ENCODE data around the gene TGFBI. TPM values are rescaled to one million over a fixed set of nuclear protein-coding genes. Genes with fewer than 3 reads are reported as not detected.
A peak's percentile ranks its signal among the peaks of the same experiment; 100 is the strongest.

TGFBI gene
- total and polyA plus RNA-seq, 2 donors from 2014 or later = 36.4 to 78.5 TPM

DNA sequence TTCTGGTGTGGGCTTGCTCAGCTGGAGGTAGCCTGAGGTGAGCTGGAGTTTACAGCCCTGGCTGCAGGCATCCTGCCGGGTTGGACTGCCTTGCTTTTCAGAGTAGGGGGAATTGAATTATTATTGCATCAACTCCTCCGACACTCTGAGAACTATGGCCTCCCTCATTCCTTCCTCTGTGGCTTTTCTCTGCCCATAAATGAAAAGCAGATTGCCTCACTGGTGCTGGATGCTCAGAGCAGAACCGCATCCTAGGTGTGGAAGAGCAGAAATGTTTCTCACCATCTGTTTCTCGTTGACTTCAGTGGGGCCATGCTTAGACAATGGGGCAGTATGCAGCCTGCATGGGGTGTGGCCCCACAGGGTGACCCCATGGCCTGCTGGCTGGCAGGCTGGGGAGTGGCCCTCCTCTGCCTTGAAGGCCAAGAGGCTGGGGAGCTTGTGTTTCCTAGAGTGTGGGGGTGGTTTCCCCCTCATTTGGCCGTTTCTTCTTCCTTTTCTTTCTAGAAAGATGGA is 27.3 kb upstream of the TGFBI start:
- H3K4me1 ChIP-seq (ENCODE audit: control insufficient read depth in 2 of 3, insufficient read depth in 2 of 3, low read depth in 1 of 3, low read length in 3 of 3) = no peaks in the 10 kb centered on the region
- no peak overlapping the region for H3K4me3 ChIP-seq (ENCODE audit: low read length in 3 of 3)
- intact Hi-C loops (cut with DNase I) = no loop called here
- no peaks in the 10 kb centered on the region for H3K9me3 ChIP-seq (ENCODE audit: control insufficient read depth in 2 of 3, insufficient read depth in 1 of 3, low read length in 3 of 3)
- no peaks in the 10 kb centered on the region for H3K27me3 ChIP-seq (ENCODE audit: control insufficient read depth, insufficient read depth, low read length)
- no peak overlapping the region for H3K27ac ChIP-seq (ENCODE audit: low read depth in 2 of 2, low read length in 2 of 2)
- no peak for FAIRE-seq
- TF ChIP-seq, protein P1, sequence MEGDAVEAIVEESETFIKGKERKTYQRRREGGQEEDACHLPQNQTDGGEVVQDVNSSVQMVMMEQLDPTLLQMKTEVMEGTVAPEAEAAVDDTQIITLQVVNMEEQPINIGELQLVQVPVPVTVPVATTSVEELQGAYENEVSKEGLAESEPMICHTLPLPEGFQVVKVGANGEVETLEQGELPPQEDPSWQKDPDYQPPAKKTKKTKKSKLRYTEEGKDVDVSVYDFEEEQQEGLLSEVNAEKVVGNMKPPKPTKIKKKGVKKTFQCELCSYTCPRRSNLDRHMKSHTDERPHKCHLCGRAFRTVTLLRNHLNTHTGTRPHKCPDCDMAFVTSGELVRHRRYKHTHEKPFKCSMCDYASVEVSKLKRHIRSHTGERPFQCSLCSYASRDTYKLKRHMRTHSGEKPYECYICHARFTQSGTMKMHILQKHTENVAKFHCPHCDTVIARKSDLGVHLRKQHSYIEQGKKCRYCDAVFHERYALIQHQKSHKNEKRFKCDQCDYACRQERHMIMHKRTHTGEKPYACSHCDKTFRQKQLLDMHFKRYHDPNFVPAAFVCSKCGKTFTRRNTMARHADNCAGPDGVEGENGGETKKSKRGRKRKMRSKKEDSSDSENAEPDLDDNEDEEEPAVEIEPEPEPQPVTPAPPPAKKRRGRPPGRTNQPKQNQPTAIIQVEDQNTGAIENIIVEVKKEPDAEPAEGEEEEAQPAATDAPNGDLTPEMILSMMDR (IDR thresholded peaks at IDR 0.05; ENCODE audit: borderline replicate concordance, extremely low read depth, insufficient read depth) = no peak
- no peaks in the 10 kb centered on the region for H3K36me3 ChIP-seq (ENCODE audit: control insufficient read depth in 2 of 3, insufficient read depth in 3 of 3, low read length in 3 of 3)
- DNase-seq = peak in 2 of 5 donors; percentile 29 to 68
- H3K9ac ChIP-seq (ENCODE audit: low read length in 3 of 3) = no peak overlapping the region

DNA sequence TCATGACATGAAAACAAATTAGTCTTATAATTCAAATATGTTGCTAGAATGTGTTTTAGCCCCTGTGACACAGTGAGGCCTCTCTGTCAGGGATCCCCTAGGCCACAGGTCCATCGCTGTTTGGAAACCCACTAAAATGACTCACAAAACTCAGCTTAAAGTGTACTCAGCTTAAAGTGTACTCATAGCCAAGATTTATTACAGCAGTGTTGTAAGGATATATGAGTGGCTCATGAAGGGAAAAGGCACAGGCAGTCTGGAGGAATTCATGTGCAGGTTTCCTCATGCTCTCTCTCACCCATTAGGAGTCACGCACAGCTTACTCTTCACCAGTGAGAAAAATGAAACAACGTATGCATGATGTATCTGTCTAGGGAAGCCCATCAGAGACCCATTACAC is 24.4 kb upstream of the TGFBI start:
- no peak for DNase-seq
- no peaks in the 10 kb centered on the region for H3K27me3 ChIP-seq (ENCODE audit: control insufficient read depth, insufficient read depth, low read length)
- intact Hi-C loops (cut with DNase I) = no loop called here
- no peak overlapping the region for H3K9ac ChIP-seq (ENCODE audit: low read length in 3 of 3)
- H3K9me3 ChIP-seq (ENCODE audit: control insufficient read depth in 2 of 3, insufficient read depth in 1 of 3, low read length in 3 of 3) = no peaks in the 10 kb centered on the region
- H3K36me3 ChIP-seq (ENCODE audit: control insufficient read depth in 2 of 3, insufficient read depth in 3 of 3, low read length in 3 of 3) = no peaks in the 10 kb centered on the region
- no peak overlapping the region for H3K27ac ChIP-seq (ENCODE audit: low read depth in 2 of 2, low read length in 2 of 2)
- no peak for FAIRE-seq
- H3K4me1 ChIP-seq (ENCODE audit: control insufficient read depth in 2 of 3, insufficient read depth in 2 of 3, low read depth in 1 of 3, low read length in 3 of 3) = no peaks in the 10 kb centered on the region
- TF ChIP-seq, protein P1 (IDR thresholded peaks at IDR 0.05; ENCODE audit: borderline replicate concordance, extremely low read depth, insufficient read depth) = no peak
- H3K4me3 ChIP-seq (ENCODE audit: low read length in 3 of 3) = no peak overlapping the region

DNA sequence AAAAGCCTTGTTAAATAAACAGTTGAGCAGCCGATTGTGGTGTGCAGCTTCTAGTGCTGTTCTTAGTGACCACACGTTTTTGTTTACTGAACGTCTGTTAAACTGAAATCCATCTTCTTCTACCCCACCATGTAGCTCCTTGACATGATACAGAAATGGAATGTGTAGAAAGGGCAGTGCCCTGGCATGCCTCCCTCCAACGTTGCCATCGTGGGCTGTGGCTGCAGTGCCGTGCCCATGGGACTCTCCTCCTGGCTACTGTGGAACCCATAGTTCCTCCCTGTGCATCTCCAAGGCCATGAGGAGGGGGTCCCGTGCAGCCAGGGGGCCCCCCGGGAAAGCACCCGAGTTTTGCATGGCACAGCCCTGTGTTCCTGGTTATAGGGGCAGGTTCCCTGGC is 23.3 kb upstream of the TGFBI start:
- no peak overlapping the region for H3K4me3 ChIP-seq (ENCODE audit: low read length in 3 of 3)
- no peaks in the 10 kb centered on the region for H3K9me3 ChIP-seq (ENCODE audit: control insufficient read depth in 2 of 3, insufficient read depth in 1 of 3, low read length in 3 of 3)
- no peak for DNase-seq
- intact Hi-C loops (cut with DNase I) = no loop called here
- H3K27me3 ChIP-seq (ENCODE audit: control insufficient read depth, insufficient read depth, low read length) = no peaks in the 10 kb centered on the region
- TF ChIP-seq, protein P1 (IDR thresholded peaks at IDR 0.05; ENCODE audit: borderline replicate concordance, extremely low read depth, insufficient read depth) = no peak
- H3K27ac ChIP-seq (ENCODE audit: low read depth in 2 of 2, low read length in 2 of 2) = no peak overlapping the region
- H3K36me3 ChIP-seq (ENCODE audit: control insufficient read depth in 2 of 3, insufficient read depth in 3 of 3, low read length in 3 of 3) = no peaks in the 10 kb centered on the region
- no peak overlapping the region for H3K9ac ChIP-seq (ENCODE audit: low read length in 3 of 3)
- no peaks in the 10 kb centered on the region for H3K4me1 ChIP-seq (ENCODE audit: control insufficient read depth in 2 of 3, insufficient read depth in 2 of 3, low read depth in 1 of 3, low read length in 3 of 3)
- FAIRE-seq = no peak

DNA sequence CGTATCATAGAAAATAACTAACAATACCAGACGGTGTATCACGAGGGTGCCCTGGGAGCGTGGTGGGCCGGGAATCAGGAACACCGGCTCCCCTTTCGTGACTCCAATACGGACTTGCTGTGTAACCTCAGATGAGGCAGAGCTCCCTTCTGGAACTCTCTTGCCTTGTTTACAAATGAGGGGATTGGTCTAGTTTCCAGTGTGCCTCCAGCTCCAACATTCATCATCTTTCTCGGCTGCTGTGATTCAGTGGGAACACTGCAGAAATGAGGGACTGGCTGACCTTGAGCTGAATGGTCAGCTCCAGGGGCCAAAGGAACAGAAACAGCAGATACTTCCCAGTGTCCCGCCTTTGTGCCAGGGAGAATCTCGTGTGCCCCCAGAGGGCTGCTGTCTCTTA is 22.6 kb upstream of the TGFBI start:
- Histone ChIP-seq H3K4me1 (ENCODE audit: control insufficient read depth in 2 of 3, insufficient read depth in 2 of 3, low read depth in 1 of 3, low read length in 3 of 3) (no peaks in the 10 kb centered on the region), H3K9me3 (ENCODE audit: control insufficient read depth in 2 of 3, insufficient read depth in 1 of 3, low read length in 3 of 3) (no peaks in the 10 kb centered on the region), H3K9ac (ENCODE audit: low read length in 3 of 3) (no peak overlapping the region), H3K36me3 (ENCODE audit: control insufficient read depth in 2 of 3, insufficient read depth in 3 of 3, low read length in 3 of 3) (no peaks in the 10 kb centered on the region), H3K4me3 (ENCODE audit: low read length in 3 of 3) (no peak overlapping the region), H3K27ac (ENCODE audit: low read depth in 2 of 2, low read length in 2 of 2) (no peak overlapping the region), H3K27me3 (ENCODE audit: control insufficient read depth, insufficient read depth, low read length) (no peaks in the 10 kb centered on the region)
- intact Hi-C loops (cut with DNase I) = no loop called here
- DNase-seq (no peak), FAIRE-seq (no peak)
- TF ChIP-seq, protein P1 (IDR thresholded peaks at IDR 0.05; ENCODE audit: borderline replicate concordance, extremely low read depth, insufficient read depth) = no peak
